Thymus (tissue), 11 donors: ENCODE measurements around the gene KCNF1. TPM values are rescaled to one million over a fixed set of nuclear protein-coding genes. Genes with fewer than 3 reads are reported as not detected.

Source experiments
- DNase-seq, 9 donors: peaks; one replicate each; pipeline ENCODE4 v3.0.0-alpha.2; 2013; ENCODE audit warnings: low spot score in 9 of 9, low read depth in 6 of 9, missing footprints in 1 of 9
- H3K27ac ChIP-seq, 2 donors: one replicate each; pipeline ENCODE4 v1.5.1; 2013; ENCODE audit warnings: control low read depth in 1 of 2, low read depth in 1 of 2, low read length in 1 of 2, mild to moderate bottlenecking in 1 of 2, moderate library complexity in 1 of 2
- H3K27me3 ChIP-seq, 2 donors: one replicate each; pipeline ENCODE4 v1.5.1; 2013; ENCODE audit warnings: low read length in 1 of 2; ENCODE audit not compliant: control insufficient read depth in 2 of 2, insufficient read depth in 1 of 2
- H3K36me3 ChIP-seq, 2 donors: one replicate each; pipeline ENCODE4 v1.5.1; 2013; ENCODE audit warnings: low read length in 1 of 2, mild to moderate bottlenecking in 1 of 2, moderate library complexity in 1 of 2; ENCODE audit not compliant: control insufficient read depth in 2 of 2, insufficient read depth in 2 of 2
- H3K4me1 ChIP-seq, 2 donors: one replicate each; pipeline ENCODE4 v1.5.1; 2013; ENCODE audit warnings: low read length in 2 of 2; ENCODE audit not compliant: control insufficient read depth in 2 of 2, insufficient read depth in 2 of 2
- H3K4me3 ChIP-seq, 2 donors: one replicate each; pipeline ENCODE4 v1.5.1; 2013; ENCODE audit warnings: low read length in 2 of 2, control low read depth in 1 of 2, mild to moderate bottlenecking in 1 of 2
- H3K9me3 ChIP-seq, 2 donors: one replicate each; pipeline ENCODE4 v1.5.1; 2013; ENCODE audit warnings: low read length in 1 of 2, mild to moderate bottlenecking in 1 of 2; ENCODE audit not compliant: control insufficient read depth in 2 of 2, insufficient read depth in 1 of 2
- WGBS: extraction: QIAGEN DNeasy Blood & Tissue Kit; methylation state at CpG from one replicate; pipeline ENCODE4 v1.1.7; 2013; 5-methylcytosine and 5-hydroxymethylcytosine counted together
- polyA plus RNA-seq: library from polyadenylated mRNA; stranded (reverse); fragments of 200-250 nt; gene quantifications from one replicate; pipeline ENCODE4 v1.2.3, GENCODE V29; 2013
- total RNA-seq: library from RNA; stranded (reverse); fragments of 120-200 nt; gene quantifications from one replicate; pipeline ENCODE4 v1.2.4, GENCODE V29; 2013
- donor health status: healthy.

Gene KCNF1
- total and polyA plus RNA-seq, 2 donors, result 0.52 to 0.57 TPM

- H3K4me1 ChIP-seq, result no peaks in the 10 kb centered on the region
- H3K27ac ChIP-seq, result no peak overlapping the region
- H3K27me3 ChIP-seq, result peaks cover 0 to 27% of the 10 kb centered on the region in 2 donors
- no peaks in the 10 kb centered on the region for H3K9me3 ChIP-seq
- no peak overlapping the region for H3K4me3 ChIP-seq
- WGBS, result 89% methylated on average over 58 of the region's 58 CpGs
- no peak for DNase-seq
- H3K36me3 ChIP-seq, result no peaks in the 10 kb centered on the region
Observed at GRCh38 chr2:10960606-10961489, 49.1 kb downstream of the KCNF1 start.

DNA sequence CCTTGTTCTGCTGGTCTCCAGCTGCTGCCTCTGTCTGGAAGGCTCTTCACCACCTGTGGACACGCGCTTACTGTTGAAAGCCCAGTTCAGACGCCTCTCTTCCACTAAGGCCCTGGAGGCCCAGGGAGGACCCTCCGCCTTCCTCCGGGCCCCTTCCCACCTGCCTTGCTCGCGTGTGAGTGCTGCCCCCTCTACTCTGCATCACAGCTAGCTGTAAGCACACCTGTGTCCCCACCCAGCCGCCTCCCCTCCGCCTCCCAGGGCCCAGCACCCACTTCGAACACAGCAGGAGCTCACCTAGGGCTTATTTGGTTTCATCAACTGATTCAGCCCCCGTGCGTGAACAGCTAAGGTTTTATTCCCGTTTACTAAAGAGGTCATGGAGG, 49.7 kb downstream of the KCNF1 start:
- WGBS, result 93% methylated on average over 13 of the region's 13 CpGs
- no peak overlapping the region for H3K4me3 ChIP-seq
- H3K27me3 ChIP-seq, result peaks cover 0 to 29% of the 10 kb centered on the region in 2 donors
- no peak for DNase-seq
- no peaks in the 10 kb centered on the region for H3K4me1 ChIP-seq
- no peaks in the 10 kb centered on the region for H3K9me3 ChIP-seq
- no peak overlapping the region for H3K27ac ChIP-seq
- no peaks in the 10 kb centered on the region for H3K36me3 ChIP-seq

DNA sequence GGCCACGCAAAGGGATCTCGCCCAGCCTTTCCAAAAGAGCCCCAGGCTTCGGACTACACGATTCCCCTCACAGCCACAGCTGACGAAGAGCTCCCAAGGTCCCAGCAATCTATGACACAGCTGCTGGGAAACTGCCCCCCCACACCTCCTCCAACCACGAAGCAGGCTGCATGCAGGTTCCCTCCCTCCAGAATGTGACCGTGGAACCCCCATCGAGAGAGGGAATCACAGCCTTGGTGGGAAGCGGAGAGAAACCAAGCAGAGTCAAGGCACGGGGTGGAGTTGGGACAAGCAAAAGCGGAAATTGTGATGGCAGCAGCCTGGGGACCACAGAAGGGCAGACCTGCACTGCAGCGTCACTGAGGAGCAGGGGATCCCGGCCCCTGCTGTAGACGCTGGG, 50.3 kb downstream of the KCNF1 start:
- DNase-seq, result no peak
- 94% methylated on average over 14 of the region's 14 CpGs for WGBS
- peaks cover 0 to 29% of the 10 kb centered on the region in 2 donors for H3K27me3 ChIP-seq
- H3K36me3 ChIP-seq, result no peaks in the 10 kb centered on the region
- no peak overlapping the region for H3K4me3 ChIP-seq
- no peak overlapping the region for H3K27ac ChIP-seq
- H3K4me1 ChIP-seq, result no peaks in the 10 kb centered on the region
- no peaks in the 10 kb centered on the region for H3K9me3 ChIP-seq

DNA sequence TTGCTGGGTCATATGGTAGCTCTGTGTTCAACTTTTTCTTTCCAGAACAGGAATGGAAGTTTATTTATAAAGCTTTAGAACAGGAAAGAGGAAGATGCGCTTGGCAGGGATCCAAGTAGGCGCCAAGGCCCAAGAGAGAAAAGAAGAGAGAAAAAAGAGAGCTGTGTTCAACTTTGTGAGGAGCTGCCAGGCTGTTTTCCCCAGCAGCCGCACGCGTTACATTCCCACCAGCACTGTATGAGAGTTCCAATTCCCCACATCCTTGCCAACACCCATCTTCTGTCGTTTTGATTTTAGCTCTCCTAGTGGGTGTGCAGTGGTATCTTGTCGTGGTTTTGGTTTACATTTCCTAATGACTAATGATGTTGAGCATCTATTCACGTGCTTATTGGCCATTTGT, 51.4 kb downstream of the KCNF1 start:
- Histone ChIP-seq H3K36me3 (no peaks in the 10 kb centered on the region), H3K4me1 (no peaks in the 10 kb centered on the region), H3K9me3 (no peaks in the 10 kb centered on the region), H3K27ac (no peak overlapping the region), H3K27me3 (peaks cover 0 to 27% of the 10 kb centered on the region in 2 donors), H3K4me3 (no peak overlapping the region)
- WGBS, result 64% methylated on average over 8 of the region's 8 CpGs
- no peak for DNase-seq

Other genes starting within 250 kb of the KCNF1 start
- gene NOL10, start 222.0 kb upstream of the KCNF1 start, total RNA-seq, result 22.6 TPM
- 11.8 TPM for gene NOL10, start 222.0 kb upstream of the KCNF1 start, polyA plus RNA-seq
- gene ATP6V1C2, start 190.3 kb upstream of the KCNF1 start, total RNA-seq, result 0.57 TPM
- 10.6 TPM for gene ATP6V1C2, start 190.3 kb upstream of the KCNF1 start, polyA plus RNA-seq
- gene PDIA6, start 99.1 kb upstream of the KCNF1 start, total RNA-seq, result 124 TPM
- 75.1 TPM for gene PDIA6, start 99.1 kb upstream of the KCNF1 start, polyA plus RNA-seq
- gene SLC66A3, start 243.5 kb downstream of the KCNF1 start, total RNA-seq, result 11.4 TPM
- gene SLC66A3, start 243.5 kb downstream of the KCNF1 start, polyA plus RNA-seq, result 20.6 TPM